ENCODE results near the gene CERT1. TPM values are rescaled to one million over a fixed set of nuclear protein-coding genes. Genes with fewer than 3 reads are reported as not detected.

The CERT1 gene
- polyA plus RNA-seq, 2 of the 4 experiments (the other 2 are of a cell fraction): 19.5 to 22.5 TPM

- no peak overlapping the region for H3K4me2 ChIP-seq
- DNase-seq (ENCODE audit: low read depth in 1 of 2, low spot score in 1 of 2) (no peak), FAIRE-seq (no peak), ATAC-seq (no peak)
- H3K9me3 ChIP-seq: peaks cover under 1% of the 10 kb centered on the region; the same call in 1 of the 3 replicates
- H3K4me1 ChIP-seq: no peaks in the 10 kb centered on the region
- 88% methylated on average over 4 of the region's 4 CpGs for WGBS (ENCODE audit: missing lambda C conversion rate)
- ChIA-PET POLR2A (no interaction called here), CTCF (interaction anchor here (1.8 kb wide), 1 partner anchor 11 kb away, joined by 4 read pairs; no protein-coding TSS in a partner anchor)
- H3K27ac ChIP-seq: no peak overlapping the region
- no peak for TF ChIP-seq HES2 (IDR thresholded peaks at IDR 0.05)
- TF ChIP-seq RFX5 (IDR thresholded peaks at IDR 0.05): no peak
- no peak for TF ChIP-seq ESRRA (IDR thresholded peaks at IDR 0.05; ENCODE audit: borderline replicate concordance, low read length)
- TF ChIP-seq, protein P1, sequence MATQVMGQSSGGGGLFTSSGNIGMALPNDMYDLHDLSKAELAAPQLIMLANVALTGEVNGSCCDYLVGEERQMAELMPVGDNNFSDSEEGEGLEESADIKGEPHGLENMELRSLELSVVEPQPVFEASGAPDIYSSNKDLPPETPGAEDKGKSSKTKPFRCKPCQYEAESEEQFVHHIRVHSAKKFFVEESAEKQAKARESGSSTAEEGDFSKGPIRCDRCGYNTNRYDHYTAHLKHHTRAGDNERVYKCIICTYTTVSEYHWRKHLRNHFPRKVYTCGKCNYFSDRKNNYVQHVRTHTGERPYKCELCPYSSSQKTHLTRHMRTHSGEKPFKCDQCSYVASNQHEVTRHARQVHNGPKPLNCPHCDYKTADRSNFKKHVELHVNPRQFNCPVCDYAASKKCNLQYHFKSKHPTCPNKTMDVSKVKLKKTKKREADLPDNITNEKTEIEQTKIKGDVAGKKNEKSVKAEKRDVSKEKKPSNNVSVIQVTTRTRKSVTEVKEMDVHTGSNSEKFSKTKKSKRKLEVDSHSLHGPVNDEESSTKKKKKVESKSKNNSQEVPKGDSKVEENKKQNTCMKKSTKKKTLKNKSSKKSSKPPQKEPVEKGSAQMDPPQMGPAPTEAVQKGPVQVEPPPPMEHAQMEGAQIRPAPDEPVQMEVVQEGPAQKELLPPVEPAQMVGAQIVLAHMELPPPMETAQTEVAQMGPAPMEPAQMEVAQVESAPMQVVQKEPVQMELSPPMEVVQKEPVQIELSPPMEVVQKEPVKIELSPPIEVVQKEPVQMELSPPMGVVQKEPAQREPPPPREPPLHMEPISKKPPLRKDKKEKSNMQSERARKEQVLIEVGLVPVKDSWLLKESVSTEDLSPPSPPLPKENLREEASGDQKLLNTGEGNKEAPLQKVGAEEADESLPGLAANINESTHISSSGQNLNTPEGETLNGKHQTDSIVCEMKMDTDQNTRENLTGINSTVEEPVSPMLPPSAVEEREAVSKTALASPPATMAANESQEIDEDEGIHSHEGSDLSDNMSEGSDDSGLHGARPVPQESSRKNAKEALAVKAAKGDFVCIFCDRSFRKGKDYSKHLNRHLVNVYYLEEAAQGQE (IDR thresholded peaks at IDR 0.05): no peak
- TF ChIP-seq NPAS2 (CRISPR knock-in tag; IDR thresholded peaks at IDR 0.05; ENCODE audit: borderline replicate concordance): no peak
- TF ChIP-seq MAZ (IDR thresholded peaks at IDR 0.05; ENCODE audit: borderline replicate concordance, low read depth, low read length): no peak
- no peak for TF ChIP-seq RAD21 (conservative IDR thresholded peaks at IDR 0.05 in 1 of 2, IDR thresholded peaks at IDR 0.05 in 1 of 2)
- no peak for TF ChIP-seq ELK1 (IDR thresholded peaks at IDR 0.05; ENCODE audit: low read depth, low read length)
- TF ChIP-seq CHD4 (IDR thresholded peaks at IDR 0.05; ENCODE audit: borderline replicate concordance): no peak
- TF ChIP-seq PHF8 (IDR thresholded peaks at IDR 0.05; ENCODE audit: borderline replicate concordance, low read depth): no peak
- TF ChIP-seq ZC3H11A (IDR thresholded peaks at IDR 0.05): no peak
- no peak for TF ChIP-seq KDM5A (IDR thresholded peaks at IDR 0.05)
- TF ChIP-seq, protein P2, sequence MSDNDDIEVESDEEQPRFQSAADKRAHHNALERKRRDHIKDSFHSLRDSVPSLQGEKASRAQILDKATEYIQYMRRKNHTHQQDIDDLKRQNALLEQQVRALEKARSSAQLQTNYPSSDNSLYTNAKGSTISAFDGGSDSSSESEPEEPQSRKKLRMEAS (IDR thresholded peaks at IDR 0.05): no peak
- TF ChIP-seq GATA3 (IDR thresholded peaks at IDR 0.05; ENCODE audit: borderline replicate concordance): no peak
- no peak for TF ChIP-seq POLR2AphosphoS2 (conservative IDR thresholded peaks at IDR 0.05; ENCODE audit: low read length)
- no peak for TF ChIP-seq RNF2 (IDR thresholded peaks at IDR 0.05; ENCODE audit: borderline replicate concordance, low read depth)
- TF ChIP-seq RCOR1 (IDR thresholded peaks at IDR 0.05; ENCODE audit: low read depth, low read length): no peak
- no peak for TF ChIP-seq KDM1A (IDR thresholded peaks at IDR 0.05; ENCODE audit: low read depth)
- no peak for TF ChIP-seq NFE2L2 (conservative IDR thresholded peaks at IDR 0.05; ENCODE audit: low read length)
- H3K4me3 ChIP-seq: no peak overlapping the region
Measured at GRCh38 chr5:75481024-75481423, 30.4 kb downstream of the CERT1 start.

DNA sequence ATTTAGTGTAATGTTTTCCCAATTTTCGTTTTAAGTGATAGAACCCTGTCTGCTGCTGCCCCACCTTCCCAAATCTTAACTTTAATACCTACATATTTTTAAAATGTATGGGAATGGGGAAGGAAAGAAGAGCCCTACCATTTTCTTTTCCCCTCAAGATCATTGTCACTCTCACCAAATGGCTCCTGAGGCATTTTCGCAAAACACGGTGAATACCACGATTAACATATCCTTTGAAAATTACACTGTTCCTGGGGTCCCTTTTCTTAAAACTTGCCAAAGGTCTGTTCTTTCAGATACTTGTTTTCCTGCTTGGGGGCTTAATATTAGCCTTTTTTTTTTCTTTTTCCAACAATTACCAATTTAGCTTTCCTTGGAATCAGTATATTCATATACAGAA, 36.1 kb downstream of the CERT1 start:
- 92% methylated on average over 4 of the region's 4 CpGs for WGBS (ENCODE audit: missing lambda C conversion rate)

More for the DNA sequence above, 36.1 kb downstream of the CERT1 start:
- TF ChIP-seq HOXB13 (CRISPR knock-in tag; IDR thresholded peaks at IDR 0.05; ENCODE audit: low read depth) (no peak), NPAS2 (CRISPR knock-in tag; IDR thresholded peaks at IDR 0.05; ENCODE audit: borderline replicate concordance) (no peak), CBX2 (IDR thresholded peaks at IDR 0.05; ENCODE audit: borderline replicate concordance, low read depth) (no peak), EHF (CRISPR knock-in tag; IDR thresholded peaks at IDR 0.05) (no peak)
- no peak overlapping the region for H3K4me2 ChIP-seq
- H3K27ac ChIP-seq: no peak overlapping the region
- ATAC-seq: no peak
- FAIRE-seq: no peak
- no peak for DNase-seq (ENCODE audit: low read depth in 1 of 2, low spot score in 1 of 2)
- 0 out of 3 replicates have a peak, but pooled peaks cover 2% of the 10 kb centered on the region for H3K9me3 ChIP-seq
- no peak overlapping the region for H3K4me3 ChIP-seq
- POLR2A ChIA-PET: no interaction called here
- CTCF ChIA-PET: interaction anchor here (0.7 kb wide), 1 partner anchor 1304 kb away, joined by 3 read pairs; no protein-coding TSS in a partner anchor
- peaks cover 14% of the 10 kb centered on the region for H3K4me1 ChIP-seq
